BLaER1 (cell line): ENCODE results near the gene ASIP.
"Not testable (repeated sequence)": the region's sequence is repeated elsewhere in the genome, so short reads cannot be mapped to it uniquely, and the experiment has no call there.

Experiments used
- H3K27ac ChIP-seq: shearing (Covaris generic); formaldehyde crosslinking; 2 replicates; pipeline ENCODE4 v1.8.1; 2022
- H3K27me3 ChIP-seq: shearing (Covaris generic); formaldehyde crosslinking; 2 replicates; pipeline ENCODE4 v1.8.1; 2022
- H3K36me3 ChIP-seq: shearing (Covaris generic); formaldehyde crosslinking; 2 replicates; pipeline ENCODE4 v1.8.1; 2022
- H3K4me1 ChIP-seq: shearing (Covaris generic); formaldehyde crosslinking; 2 replicates; pipeline ENCODE4 v1.8.1; 2022
- H3K4me2 ChIP-seq: shearing (Covaris generic); formaldehyde crosslinking; 2 replicates; pipeline ENCODE4 v1.8.1; 2022
- H3K4me3 ChIP-seq: shearing (Covaris generic); formaldehyde crosslinking; 2 replicates; pipeline ENCODE4 v1.8.1; 2022
- H3K9ac ChIP-seq: shearing (Covaris generic); formaldehyde crosslinking; 2 replicates; pipeline ENCODE4 v1.8.1; 2022
- H3K9me3 ChIP-seq: shearing (Covaris generic); formaldehyde crosslinking; 2 replicates; pipeline ENCODE4 v1.8.1; 2022
- H4K20me1 ChIP-seq: shearing (Covaris generic); formaldehyde crosslinking; 2 replicates; pipeline ENCODE4 v1.8.1; 2022
- Cebpa-rat ChIP-seq: shearing (Covaris generic); IDR thresholded peaks from 2 replicates; pipeline ENCODE4 v1.8.1; 2022

The ASIP gene

GRCh38 chr20:34240693-34241615 lies at the start of gene ASIP:
TSS of gene ASIP (plus strand) at chr20:34241423. CDS start at chr20:34260375, 18,952 bp downstream.
- Histone ChIP-seq H3K9ac (no peak within 1 kb of the TSS; the same call in 1 of the 2 replicates), H3K4me2 (peak within 1 kb of the TSS; percentile 59), H3K27ac (0 out of 2 replicates have a peak within 1 kb of the TSS, but pooled peaks have one; percentile 33)

DNA sequence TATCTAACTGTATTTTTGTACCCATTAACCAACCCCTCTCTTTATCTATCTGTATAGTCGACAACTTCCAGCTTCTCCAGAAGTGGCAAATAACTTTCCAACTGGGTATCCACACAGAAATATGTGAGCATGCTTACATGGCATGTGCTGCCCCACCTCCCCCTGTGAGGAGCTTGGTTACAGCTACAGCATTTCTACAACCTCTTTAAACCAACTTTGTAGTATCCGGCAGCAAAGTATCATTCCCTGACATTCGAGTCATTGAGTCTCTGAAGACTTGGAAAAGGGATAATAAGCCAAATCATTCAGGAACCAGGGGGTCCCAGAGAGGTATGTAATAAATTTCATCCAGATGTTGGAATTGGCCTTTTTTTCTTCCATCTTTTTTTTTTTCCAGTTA lies 48.2 kb upstream of the ASIP start:
- no peak overlapping the region for H3K9ac ChIP-seq
- no peak overlapping the region for H3K27ac ChIP-seq
- H3K4me1 ChIP-seq = peaks cover 40% of the 10 kb centered on the region
- H4K20me1 ChIP-seq = no peaks in the 10 kb centered on the region
- no peaks in the 10 kb centered on the region for H3K36me3 ChIP-seq
- no peak for TF ChIP-seq Cebpa-rat
- H3K9me3 ChIP-seq = no peaks in the 10 kb centered on the region
- H3K4me2 ChIP-seq = peak overlapping the region; percentile 77
- H3K4me3 ChIP-seq = no peak overlapping the region
- no peaks in the 10 kb centered on the region for H3K27me3 ChIP-seq

More at GRCh38 chr20:34240693-34241615, at the start of gene ASIP:
- H3K27me3 ChIP-seq = no peaks in the 10 kb centered on the region
- no peaks in the 10 kb centered on the region for H4K20me1 ChIP-seq
- H3K4me3 ChIP-seq = no peak within 1 kb of the TSS
- H3K9me3 ChIP-seq = peaks cover 33% of the 10 kb centered on the region
- no peaks in the 10 kb centered on the region for H3K36me3 ChIP-seq
- H3K4me1 ChIP-seq = peaks cover 34% of the 10 kb centered on the region
- no peak for TF ChIP-seq Cebpa-rat

- TF ChIP-seq Cebpa-rat = no peak
- Histone ChIP-seq H3K9ac (no peak overlapping the region), H3K4me2 (no peak overlapping the region), H3K4me3 (no peak overlapping the region), H4K20me1 (no peaks in the 10 kb centered on the region), H3K9me3 (peaks cover 6% of the 10 kb centered on the region; the same call in 1 of the 2 replicates), H3K4me1 (peaks cover 31% of the 10 kb centered on the region), H3K27me3 (no peaks in the 10 kb centered on the region), H3K27ac (no peak overlapping the region), H3K36me3 (no peaks in the 10 kb centered on the region)
Observed at GRCh38 chr20:34199183-34199582, 42.0 kb upstream of the ASIP start.

DNA sequence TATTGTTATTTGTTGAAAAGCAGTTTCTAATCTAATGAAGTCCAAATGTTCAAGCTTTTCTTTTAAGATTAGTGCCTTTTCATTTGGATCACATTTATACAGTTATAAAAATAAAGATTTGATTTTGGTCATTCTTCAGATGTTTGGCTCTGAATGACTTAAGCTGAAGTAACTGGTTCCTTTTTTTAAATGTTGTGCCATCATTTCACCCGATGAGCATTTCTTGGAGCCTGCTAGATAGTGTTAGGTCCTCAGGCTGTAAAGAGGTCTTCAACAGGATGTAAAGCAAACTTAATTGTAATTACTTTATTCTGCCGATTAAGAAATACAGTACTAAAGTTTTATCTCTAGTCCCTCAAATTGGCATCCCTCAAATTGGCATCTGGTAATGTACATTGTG lies 41.2 kb upstream of the ASIP start:
- 0 out of 2 replicates have a peak overlapping the region, but pooled peaks have one; percentile 0 for H3K4me2 ChIP-seq
- no peak overlapping the region for H3K4me3 ChIP-seq
- H3K27ac ChIP-seq = no peak overlapping the region
- H4K20me1 ChIP-seq = no peaks in the 10 kb centered on the region
- H3K36me3 ChIP-seq = no peaks in the 10 kb centered on the region
- peaks cover 6% of the 10 kb centered on the region; the same call in 1 of the 2 replicates for H3K9me3 ChIP-seq
- no peaks in the 10 kb centered on the region for H3K27me3 ChIP-seq
- H3K4me1 ChIP-seq = peaks cover 26% of the 10 kb centered on the region
- H3K9ac ChIP-seq = no peak overlapping the region
- TF ChIP-seq Cebpa-rat = no peak

GRCh38 chr20:34201531-34201930 lies 39.7 kb upstream of the ASIP start:
- Histone ChIP-seq H3K27me3 (no peaks in the 10 kb centered on the region), H3K4me1 (peaks cover 28% of the 10 kb centered on the region; the same call in 1 of the 2 replicates), H3K27ac (no peak overlapping the region), H3K36me3 (no peaks in the 10 kb centered on the region), H3K9me3 (peaks cover 18% of the 10 kb centered on the region), H3K4me2 (no peak overlapping the region), H3K4me3 (no peak overlapping the region), H3K9ac (no peak overlapping the region), H4K20me1 (no peaks in the 10 kb centered on the region)
- TF ChIP-seq Cebpa-rat = no peak

DNA sequence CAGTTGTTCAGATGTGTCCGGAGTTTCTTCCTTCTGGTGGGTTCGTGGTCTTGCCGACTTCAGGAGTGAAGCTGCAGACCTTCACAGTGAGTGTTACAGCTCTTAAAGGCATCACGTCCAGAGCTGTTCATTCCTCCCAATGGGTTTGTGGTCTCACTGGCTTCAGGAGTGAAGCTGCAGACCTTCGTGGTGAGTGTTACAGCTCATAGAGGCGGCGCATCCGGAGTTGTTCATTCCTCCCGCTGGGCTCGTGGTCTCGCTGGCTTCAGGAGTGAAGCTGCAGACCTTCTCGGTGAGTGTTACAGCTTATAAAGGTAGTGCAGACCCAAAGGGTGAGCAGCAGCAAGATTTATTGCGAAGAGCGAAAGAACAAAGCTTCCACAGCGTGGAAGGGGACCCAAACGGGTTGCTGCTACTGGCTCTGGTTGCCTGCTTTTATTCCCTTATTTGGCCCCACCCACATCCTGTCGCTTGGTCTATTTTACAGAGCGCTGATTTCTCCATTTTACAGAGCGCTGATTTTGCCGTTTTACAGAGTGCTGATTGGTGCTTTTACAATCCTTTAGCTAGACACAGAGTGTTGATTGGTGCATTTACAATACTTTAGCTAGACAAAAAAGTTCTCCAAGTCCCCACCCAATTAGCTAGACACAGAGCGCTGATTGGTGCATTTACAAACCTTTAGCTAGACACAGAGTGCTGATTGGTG lies 35.9 kb upstream of the ASIP start:
- not testable (repeated sequence) for H3K27ac ChIP-seq, H3K36me3 ChIP-seq, H3K27me3 ChIP-seq, H4K20me1 ChIP-seq
- Histone ChIP-seq H3K9me3 (peaks cover 51% of the 10 kb centered on the region), H3K9ac (peak overlapping the region; percentile 42; the same call in 1 of the 2 replicates), H3K4me3 (peak overlapping the region; percentile 50), H3K4me2 (peak overlapping the region; percentile 67), H3K4me1 (peaks cover 35% of the 10 kb centered on the region)

DNA sequence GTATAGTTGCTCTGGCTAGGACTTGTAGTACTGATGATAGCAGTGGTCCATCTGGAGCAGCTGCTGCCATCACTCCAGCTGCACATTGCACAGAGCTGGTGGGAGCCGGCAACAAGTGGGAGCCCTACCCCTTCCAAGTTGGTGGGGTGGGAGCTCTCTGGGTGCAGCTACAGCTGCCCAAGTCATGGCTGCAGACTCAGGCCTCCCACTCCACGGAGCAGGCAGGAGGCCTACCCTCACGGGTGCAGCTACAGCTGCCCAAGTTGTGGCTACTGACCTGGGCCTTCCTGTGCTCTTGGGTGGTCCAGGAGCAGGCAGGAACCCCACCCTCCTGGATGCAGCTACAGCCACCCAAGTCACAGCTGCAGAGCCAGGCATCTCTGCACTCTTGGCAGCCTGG lies 32.1 kb upstream of the ASIP start:
- Histone ChIP-seq H4K20me1 (no peaks in the 10 kb centered on the region), H3K36me3 (no peaks in the 10 kb centered on the region), H3K27ac (peak overlapping the region; percentile 66), H3K4me1 (peaks cover 34% of the 10 kb centered on the region), H3K27me3 (no peaks in the 10 kb centered on the region), H3K4me3 (no peak overlapping the region), H3K4me2 (peak overlapping the region; percentile 78; the same call in 1 of the 2 replicates), H3K9ac (no peak overlapping the region), H3K9me3 (peaks cover 61% of the 10 kb centered on the region)
- no peak for TF ChIP-seq Cebpa-rat

DNA sequence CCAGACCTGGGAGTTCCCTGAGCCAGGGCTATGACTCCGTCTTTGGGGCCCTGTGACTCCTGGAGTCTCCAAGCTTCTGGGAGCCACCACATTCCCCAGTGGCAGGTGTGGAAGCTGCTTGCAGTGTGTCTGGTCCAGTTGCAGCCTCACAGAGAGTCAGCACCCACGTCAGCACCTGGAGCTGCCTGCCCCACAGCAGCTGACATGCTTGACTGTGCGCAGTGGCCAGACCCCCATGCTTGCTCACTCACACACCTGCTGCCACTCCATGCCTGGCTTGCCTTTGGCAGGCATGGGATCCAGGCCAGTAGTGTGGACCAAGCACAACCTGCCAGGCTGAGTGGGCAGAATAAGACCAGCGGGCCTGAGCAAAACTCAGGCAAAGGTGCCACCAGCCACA lies 31.0 kb upstream of the ASIP start:
- no peak for TF ChIP-seq Cebpa-rat
- Histone ChIP-seq H3K27me3 (peaks cover 3% of the 10 kb centered on the region), H3K4me1 (peaks cover 29% of the 10 kb centered on the region), H3K9ac (no peak overlapping the region; the same call in 1 of the 2 replicates), H3K27ac (peak overlapping the region; percentile 66), H3K36me3 (no peaks in the 10 kb centered on the region), H3K4me3 (0 out of 2 replicates have a peak overlapping the region, but pooled peaks have one; percentile 17), H3K4me2 (peak overlapping the region; percentile 78), H3K9me3 (peaks cover 61% of the 10 kb centered on the region), H4K20me1 (no peaks in the 10 kb centered on the region)

DNA sequence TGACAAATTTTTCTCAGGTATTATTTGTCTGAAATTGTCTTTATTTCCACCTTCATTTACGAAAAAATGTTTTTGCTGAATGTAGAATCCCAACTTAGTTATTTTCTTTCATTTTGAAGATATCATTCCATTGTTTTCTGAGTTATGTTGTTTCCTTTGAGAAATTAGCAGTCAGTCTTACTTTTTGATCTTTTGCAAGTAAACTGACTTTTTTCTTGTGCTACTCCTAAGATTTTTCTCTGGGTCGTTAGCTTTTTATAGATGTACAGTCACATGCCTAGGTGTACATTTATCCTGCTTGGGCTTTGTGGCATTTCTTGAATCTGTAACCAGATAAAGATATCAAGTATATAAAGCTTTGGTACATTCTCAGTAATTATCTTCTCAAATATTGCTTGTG lies 29.6 kb upstream of the ASIP start:
- Histone ChIP-seq H3K27me3 (peaks cover 16% of the 10 kb centered on the region), H3K4me3 (no peak overlapping the region), H3K9ac (no peak overlapping the region), H4K20me1 (no peaks in the 10 kb centered on the region), H3K4me1 (peaks cover 31% of the 10 kb centered on the region), H3K27ac (no peak overlapping the region), H3K4me2 (no peak overlapping the region), H3K9me3 (peaks cover 57% of the 10 kb centered on the region), H3K36me3 (no peaks in the 10 kb centered on the region)
- TF ChIP-seq Cebpa-rat = no peak

DNA sequence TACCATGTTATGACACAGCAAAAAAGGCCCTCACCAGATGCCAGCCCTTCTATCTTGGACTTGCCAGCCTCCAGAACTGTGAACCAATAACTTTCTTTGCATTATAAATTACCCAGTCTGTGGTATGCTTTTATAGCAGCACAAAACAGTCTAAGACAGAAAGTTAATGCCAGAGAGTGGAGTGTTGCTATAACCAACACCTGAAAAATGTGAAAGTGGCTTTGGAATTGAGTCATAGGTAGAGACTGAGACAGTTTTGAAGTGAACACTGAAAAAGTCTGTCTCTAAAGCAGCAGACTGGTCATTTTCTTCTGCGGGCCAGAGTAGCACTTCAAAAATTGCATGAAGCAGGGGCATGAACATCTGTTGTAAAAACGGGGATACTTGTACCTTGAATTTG lies 28.0 kb upstream of the ASIP start:
- Histone ChIP-seq H3K4me2 (no peak overlapping the region), H3K27ac (no peak overlapping the region), H3K4me1 (peaks cover 31% of the 10 kb centered on the region), H3K27me3 (peaks cover 26% of the 10 kb centered on the region), H3K36me3 (no peaks in the 10 kb centered on the region), H4K20me1 (no peaks in the 10 kb centered on the region), H3K9ac (no peak overlapping the region), H3K9me3 (peaks cover 40% of the 10 kb centered on the region), H3K4me3 (no peak overlapping the region)
- TF ChIP-seq Cebpa-rat = no peak
